HepG2 (cell line): ENCODE results near the gene PHF14. TPM values are rescaled to one million over a fixed set of nuclear protein-coding genes. Genes with fewer than 3 reads are reported as not detected.

ENCODE experiments used
- CBFB ChIP-seq: sonication (generic); formaldehyde crosslinking; IDR thresholded peaks from 2 replicates; pipeline ENCODE4 v1.4.0; 2020; ENCODE audit warnings: missing genetic modification reagents
- CEBPB ChIP-seq: IDR thresholded peaks from 2 replicates; pipeline ENCODE4 v1.6.1; 2011; ENCODE audit warnings: low read depth, low read length, improper control_type of control experiment, borderline replicate concordance
- CEBPZ ChIP-seq: IDR thresholded peaks from 2 replicates; pipeline ENCODE4 v1.6.1; 2012; ENCODE audit warnings: low read length, improper control_type of control experiment
- KDM5A ChIP-seq: fragments of 200-600 bp; sonication (generic); IDR thresholded peaks from 2 replicates; pipeline ENCODE4 v1.7.0; 2018; ENCODE audit warnings: antibody characterized with exemption, mild to moderate bottlenecking, low read length, borderline replicate concordance
- MBNL3 ChIP-seq: fragments of 250-450 bp; sonication (Bioruptor Pico); conservative IDR thresholded peaks from 2 replicates; pipeline ENCODE4 v1.8.0; 2022; ENCODE audit warnings: mild to moderate bottlenecking, inconsistent platforms
- PAX8 ChIP-seq: sonication (generic); formaldehyde crosslinking; IDR thresholded peaks from 2 replicates; pipeline ENCODE4 v1.8.0; 2022; ENCODE audit warnings: mild to moderate bottlenecking, missing genetic modification reagents, borderline replicate concordance
- PHF20 ChIP-seq: sonication (generic); formaldehyde crosslinking; IDR thresholded peaks from 2 replicates; pipeline ENCODE4 v1.5.0; 2020; ENCODE audit warnings: mild to moderate bottlenecking, missing genetic modification reagents
- REL ChIP-seq: sonication (generic); formaldehyde crosslinking; conservative IDR thresholded peaks from 2 replicates; pipeline ENCODE4 v1.8.0; 2022; ENCODE audit warnings: mild to moderate bottlenecking, missing genetic modification reagents, moderate library complexity
- RNF2 ChIP-seq: fragments of 450-650 bp; conservative IDR thresholded peaks from 2 replicates; pipeline ENCODE4 v1.6.1; 2016; ENCODE audit warnings: low read depth
- SALL1 ChIP-seq: sonication (generic); formaldehyde crosslinking; IDR thresholded peaks from 2 replicates; pipeline ENCODE4 v1.8.0; 2022; ENCODE audit warnings: mild to moderate bottlenecking, missing genetic modification reagents
- SP2 ChIP-seq: sonication (generic); formaldehyde crosslinking; IDR thresholded peaks from 2 replicates; pipeline ENCODE4 v1.5.1; 2020; ENCODE audit warnings: mild to moderate bottlenecking, missing genetic modification reagents
- ZFX ChIP-seq: sonication (generic); formaldehyde crosslinking; IDR thresholded peaks from 2 replicates; pipeline ENCODE4 v1.4.0; 2020; ENCODE audit warnings: mild to moderate bottlenecking, low read depth, missing genetic modification reagents, moderate library complexity
- ZNF143 ChIP-seq: sonication (generic); formaldehyde crosslinking; IDR thresholded peaks from 2 replicates; pipeline ENCODE4 v1.4.0; 2020; ENCODE audit warnings: missing genetic modification reagents
- ZNF343 ChIP-seq: sonication (generic); formaldehyde crosslinking; IDR thresholded peaks from 2 replicates; pipeline ENCODE4 v1.4.0; 2020; ENCODE audit warnings: mild to moderate bottlenecking, missing genetic modification reagents
- ZNF556 ChIP-seq: sonication (generic); formaldehyde crosslinking; IDR thresholded peaks from 2 replicates; pipeline ENCODE4 v1.4.0; 2020; ENCODE audit warnings: mild to moderate bottlenecking, missing genetic modification reagents, borderline replicate concordance
- ZNF709 ChIP-seq: sonication (generic); formaldehyde crosslinking; IDR thresholded peaks from 2 replicates; pipeline ENCODE4 v1.5.0; 2020; ENCODE audit warnings: mild to moderate bottlenecking, missing genetic modification reagents
- ZNF839 ChIP-seq: sonication (generic); formaldehyde crosslinking; IDR thresholded peaks from 2 replicates; pipeline ENCODE4 v1.4.0; 2020; ENCODE audit warnings: missing genetic modification reagents, mild to moderate bottlenecking, borderline replicate concordance
- polyA plus RNA-seq, 8 experiments: library from polyadenylated mRNA; depleted of rRNA in 3 of 8; stranded (reverse) in 7 of 8; unstranded in 1 of 8; fragments of >200 nt; fragmentation: Illumina TruSeq in 4 of 8; extraction: Trizol in 4 of 8; gene quantifications; 2 replicates each; pipeline versions ENCODE4 v1.2.1 to v1.2.3, GENCODE V29; 2011 to 2016; ENCODE audit warnings: low read depth in 4 of 8, missing spikeins in 1 of 8, mixed read lengths in 1 of 8; ENCODE audit not compliant: insufficient read depth in 1 of 8
- total RNA-seq, 5 experiments: library from RNA; depleted of rRNA; stranded (reverse); fragments of >200 nt; fragmentation: Illumina TruSeq; extraction: Trizol; gene quantifications; 2 replicates each; pipeline ENCODE4 v1.2.3, GENCODE V29; 2016; ENCODE audit warnings: low read depth in 1 of 5

PHF14 gene
- total and polyA plus RNA-seq, 2 of the 13 experiments (the other 11 are each of a cell fraction or from before 2014, with no cell fraction given) = 18.9 to 68.7 TPM

- TF ChIP-seq CEBPZ = no peak
- TF ChIP-seq MBNL3 (CRISPR knock-in tag) = no peak
- TF ChIP-seq KDM5A = no peak
- TF ChIP-seq PHF20 = no peak
- TF ChIP-seq RNF2 = no peak
- no peak for TF ChIP-seq SALL1
- TF ChIP-seq CBFB = no peak
- no peak for TF ChIP-seq ZNF143
- no peak for TF ChIP-seq ZNF839 (CRISPR knock-in tag)
- TF ChIP-seq ZNF343 (CRISPR knock-in tag) = no peak
- TF ChIP-seq ZNF709 = no peak
- TF ChIP-seq ZNF556 (CRISPR knock-in tag) = no peak
- no peak for TF ChIP-seq SP2 (CRISPR knock-in tag)
- no peak for TF ChIP-seq ZFX (CRISPR knock-in tag)
- TF ChIP-seq CEBPB = no peak
- TF ChIP-seq REL (CRISPR knock-in tag) = no peak
- no peak for TF ChIP-seq PAX8 (CRISPR knock-in tag)
These were observed 196.5 kb downstream of the PHF14 start (continued) for GRCh38 chr7:11170175-11170574.
